A549 treated with AZD2906 at 1 μM for 4 hours (cell line): ENCODE data around the gene ARRDC4. TPM values are rescaled to one million over a fixed set of nuclear protein-coding genes. Genes with fewer than 3 reads are reported as not detected.

Experiments used
- total RNA-seq: library from RNA; stranded (reverse); fragments of 200-300 nt; extraction: Qiagen RNA extraction; gene quantifications from 5 replicates; pipeline ENCODE4 v1.2.3, GENCODE V29; 2022

ARRDC4 gene, protein sequence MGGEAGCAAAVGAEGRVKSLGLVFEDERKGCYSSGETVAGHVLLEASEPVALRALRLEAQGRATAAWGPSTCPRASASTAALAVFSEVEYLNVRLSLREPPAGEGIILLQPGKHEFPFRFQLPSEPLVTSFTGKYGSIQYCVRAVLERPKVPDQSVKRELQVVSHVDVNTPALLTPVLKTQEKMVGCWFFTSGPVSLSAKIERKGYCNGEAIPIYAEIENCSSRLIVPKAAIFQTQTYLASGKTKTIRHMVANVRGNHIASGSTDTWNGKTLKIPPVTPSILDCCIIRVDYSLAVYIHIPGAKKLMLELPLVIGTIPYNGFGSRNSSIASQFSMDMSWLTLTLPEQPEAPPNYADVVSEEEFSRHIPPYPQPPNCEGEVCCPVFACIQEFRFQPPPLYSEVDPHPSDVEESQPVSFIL
- 0.11 to 0.28 TPM (median 0.13 TPM) in 5 replicates for total RNA-seq

DNA sequence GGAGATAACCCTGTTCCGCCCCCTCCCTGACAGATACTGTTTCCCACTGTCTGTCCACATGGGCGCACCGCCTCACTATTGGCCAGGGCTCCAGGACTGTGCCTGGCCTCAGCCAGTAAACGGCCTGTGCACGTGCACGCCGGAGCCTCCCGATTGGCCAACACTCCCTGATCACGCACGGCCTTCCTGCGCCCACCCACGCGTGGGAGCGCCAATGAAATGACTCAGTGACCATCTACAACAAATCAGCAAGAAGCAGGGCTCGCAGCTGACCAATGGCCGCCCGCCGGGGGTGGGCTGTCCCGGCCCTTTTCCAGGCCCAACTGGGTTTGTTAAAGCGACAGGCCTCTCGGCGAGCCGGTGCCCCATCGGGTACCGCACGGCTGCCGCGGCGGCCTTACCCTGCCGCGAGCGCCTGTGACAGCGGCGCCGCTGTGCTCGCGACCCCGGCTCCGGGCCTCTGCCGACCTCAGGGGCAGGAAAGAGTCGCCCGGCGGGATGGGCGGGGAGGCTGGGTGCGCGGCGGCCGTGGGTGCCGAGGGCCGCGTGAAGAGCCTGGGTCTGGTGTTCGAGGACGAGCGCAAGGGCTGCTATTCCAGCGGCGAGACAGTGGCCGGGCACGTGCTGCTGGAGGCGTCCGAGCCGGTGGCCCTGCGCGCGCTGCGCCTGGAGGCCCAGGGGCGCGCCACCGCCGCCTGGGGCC lies at the start of gene ARRDC4:
ARRDC4 (plus strand) TSS at position 340 of the 703 bp plus-strand sequence; CDS start at position 499, 159 bp downstream.

